Epithelial cell of proximal tubule (primary cell): ENCODE measurements around the gene SCN7A. TPM values are rescaled to one million over a fixed set of nuclear protein-coding genes. Genes with fewer than 3 reads are reported as not detected.
"Not testable (repeated sequence)": the region's sequence is repeated elsewhere in the genome, so short reads cannot be mapped to it uniquely, and the experiment has no call there.

Source experiments
- DNase-seq: peaks from one replicate; pipeline ENCODE4 v3.0.0-alpha.2; 2011; ENCODE audit warnings: low read depth
- H3K4me3 ChIP-seq: 2 replicates; pipeline ENCODE4 v1.5.1; 2011; ENCODE audit warnings: low read depth, mild to moderate bottlenecking, low read length
- CTCF ChIP-seq: conservative IDR thresholded peaks from 2 replicates; pipeline ENCODE4 v1.5.1; 2012; ENCODE audit warnings: low read depth, mild to moderate bottlenecking, low read length
- total RNA-seq: library from RNA; depleted of rRNA; stranded (reverse); fragments of >200 nt; gene quantifications from 2 replicates; pipeline ENCODE4 v1.2.3, GENCODE V29; 2015

Gene SCN7A
- total RNA-seq, 1 donor from 2014 or later: 1.3 TPM

GRCh38 chr2:166458674-166459073 is 35.4 kb downstream of the SCN7A start:
- TF ChIP-seq CTCF: no peak
- no peak for DNase-seq
- no peak overlapping the region for H3K4me3 ChIP-seq

DNA sequence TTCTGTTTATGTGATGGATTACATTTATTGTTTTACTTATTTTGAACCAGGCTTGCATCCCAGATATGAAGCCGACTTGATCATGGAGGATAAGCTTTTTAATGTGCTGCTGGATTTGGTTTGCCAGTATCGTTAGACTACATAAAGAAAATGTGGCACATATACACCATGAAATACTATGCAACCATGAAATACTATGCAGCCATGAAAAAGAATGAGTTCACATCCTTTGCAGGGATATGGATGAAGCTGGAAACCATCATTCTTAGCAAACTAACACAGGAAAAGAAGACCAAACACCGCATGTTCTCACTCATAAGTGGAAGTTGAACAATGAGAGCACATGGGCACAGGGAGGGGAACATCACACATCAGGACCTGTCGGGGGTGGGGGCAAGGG is 38.2 kb downstream of the SCN7A start:
- DNase-seq: not testable (repeated sequence)

DNA sequence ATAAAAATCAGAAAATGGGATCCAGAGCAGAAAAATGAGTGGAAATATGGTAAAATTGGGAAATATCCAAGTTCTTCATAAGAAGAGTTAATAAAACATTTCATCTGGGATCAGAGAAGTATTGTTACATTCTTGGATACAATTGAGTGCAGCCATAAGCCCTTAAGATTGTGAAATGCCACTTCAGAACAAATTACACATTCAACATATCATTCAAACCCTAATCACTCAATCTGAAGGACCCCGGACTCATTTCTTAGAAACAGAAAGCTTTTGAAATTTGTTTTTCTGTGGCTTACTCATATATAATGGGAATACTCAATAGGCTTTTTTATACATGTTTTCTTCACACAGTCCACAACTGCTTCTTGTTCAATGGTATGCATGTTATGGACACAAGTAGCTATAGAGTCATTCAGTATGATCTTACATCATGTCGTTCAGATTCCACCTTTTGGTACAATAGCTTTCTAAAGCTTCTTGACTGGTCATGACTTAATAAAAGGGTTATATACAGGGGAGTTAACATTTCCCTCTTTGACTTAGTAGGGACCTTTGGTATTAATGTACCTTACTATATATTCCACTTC is 39.9 kb downstream of the SCN7A start:
- DNase-seq: no peak
- no peak for TF ChIP-seq CTCF
- H3K4me3 ChIP-seq: no peak overlapping the region

More for the DNA sequence above, 38.2 kb downstream of the SCN7A start:
- not testable (repeated sequence) for H3K4me3 ChIP-seq

DNA sequence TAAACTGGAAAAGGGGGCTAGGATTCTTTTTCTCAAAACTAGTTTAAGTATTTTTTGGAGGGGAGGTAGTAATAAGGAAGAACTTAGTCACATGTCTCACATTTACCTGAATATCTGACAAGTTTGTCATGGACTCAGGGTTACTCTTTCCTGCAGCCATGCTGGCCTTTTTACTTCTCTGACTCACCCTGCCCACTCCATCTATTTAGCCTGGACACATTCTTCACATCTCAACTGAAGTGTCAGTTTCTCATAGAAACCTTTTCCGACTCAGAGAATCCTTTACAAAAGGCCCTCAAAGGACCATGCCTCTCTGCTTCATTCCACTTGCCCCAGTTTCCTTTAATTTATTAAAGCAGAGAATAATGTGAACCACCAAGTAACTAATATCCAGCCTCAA is 42.6 kb downstream of the SCN7A start:
- no peak for TF ChIP-seq CTCF
- peak; percentile 2 for DNase-seq
- H3K4me3 ChIP-seq: no peak overlapping the region

GRCh38 chr2:166449439-166449838 is 44.6 kb downstream of the SCN7A start:
- TF ChIP-seq CTCF: no peak

DNA sequence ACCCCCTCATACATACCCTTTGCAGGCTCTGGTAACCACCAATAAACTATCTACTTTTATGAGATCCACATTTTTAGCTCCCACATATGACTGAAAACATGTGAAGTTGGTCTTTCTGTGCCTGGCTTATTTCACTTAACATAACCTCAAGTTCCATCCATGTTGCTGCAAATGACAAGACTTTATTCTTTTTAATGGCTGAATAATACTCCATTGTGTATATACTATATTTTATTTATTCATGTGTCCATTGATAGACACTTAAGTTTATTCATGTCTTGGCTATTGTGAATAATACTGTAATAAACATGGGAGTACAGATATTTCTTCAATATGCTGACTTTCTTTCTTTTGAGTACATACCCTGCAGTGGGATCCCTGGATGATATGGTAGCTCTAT is 45.9 kb downstream of the SCN7A start:
- DNase-seq: no peak
- TF ChIP-seq CTCF: no peak
- no peak overlapping the region for H3K4me3 ChIP-seq

More at GRCh38 chr2:166449439-166449838, 44.6 kb downstream of the SCN7A start:
- H3K4me3 ChIP-seq: no peak overlapping the region
- DNase-seq: no peak

DNA sequence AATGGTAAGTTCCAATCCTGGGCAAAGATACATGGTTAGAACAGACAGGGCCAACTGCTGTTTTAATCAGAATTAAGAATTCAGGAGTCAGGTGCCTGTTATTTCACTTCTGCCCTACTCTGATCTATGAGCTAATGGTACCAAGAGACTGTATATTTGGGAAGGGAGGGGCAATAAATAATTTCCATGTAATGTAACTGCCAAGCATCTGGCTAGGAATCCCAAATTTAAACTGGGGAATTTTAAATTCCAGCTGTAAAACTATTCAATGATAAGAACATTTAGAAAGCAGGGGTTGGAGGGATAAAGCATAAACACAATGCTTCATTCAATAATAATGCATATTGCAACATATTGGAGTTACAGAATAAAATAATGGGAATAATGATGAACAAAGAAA is 49.7 kb downstream of the SCN7A start:
- DNase-seq: no peak
- no peak for TF ChIP-seq CTCF
- no peak overlapping the region for H3K4me3 ChIP-seq
